ENCODE measurements around the gene TPRA1.
A peak's percentile ranks its signal among the peaks of the same experiment; 100 is the strongest.

TPRA1 gene

GRCh38 chr3:127544192-127544802, 46.2 kb downstream of the TPRA1 start:
- peak; percentile 86 for TF ChIP-seq CTCF (conservative IDR thresholded peaks at IDR 0.05; ENCODE audit: low read depth, low read length)
- no peak overlapping the region for H3K4me3 ChIP-seq (ENCODE audit: low read length)
- no peak for DNase-seq (ENCODE audit: low read depth)

- no peak for DNase-seq (ENCODE audit: low read depth)
- no peak for TF ChIP-seq CTCF (conservative IDR thresholded peaks at IDR 0.05; ENCODE audit: low read depth, low read length)
- no peak overlapping the region for H3K4me3 ChIP-seq (ENCODE audit: low read length)
Observed at GRCh38 chr3:127543441-127543840, 47.1 kb downstream of the TPRA1 start.

GRCh38 chr3:127542441-127542952, 48.0 kb downstream of the TPRA1 start:
- H3K4me3 ChIP-seq (ENCODE audit: low read length): no peak overlapping the region
- TF ChIP-seq CTCF (conservative IDR thresholded peaks at IDR 0.05; ENCODE audit: low read depth, low read length): no peak
- DNase-seq (ENCODE audit: low read depth): no peak

- no peak for TF ChIP-seq CTCF (conservative IDR thresholded peaks at IDR 0.05; ENCODE audit: low read depth, low read length)
- no peak overlapping the region for H3K4me3 ChIP-seq (ENCODE audit: low read length)
- DNase-seq (ENCODE audit: low read depth): no peak
Observed at GRCh38 chr3:127541320-127541719, 49.2 kb downstream of the TPRA1 start.

GRCh38 chr3:127539366-127540060, 51.0 kb downstream of the TPRA1 start:
- H3K4me3 ChIP-seq (ENCODE audit: low read length): no peak overlapping the region
- DNase-seq (ENCODE audit: low read depth): no peak
- no peak for TF ChIP-seq CTCF (conservative IDR thresholded peaks at IDR 0.05; ENCODE audit: low read depth, low read length)

- H3K4me3 ChIP-seq (ENCODE audit: low read length): no peak overlapping the region
- DNase-seq (ENCODE audit: low read depth): no peak
- no peak for TF ChIP-seq CTCF (conservative IDR thresholded peaks at IDR 0.05; ENCODE audit: low read depth, low read length)
Observed at GRCh38 chr3:127538569-127538968, 52.0 kb downstream of the TPRA1 start.

All from retinal pigment epithelial cell (primary cell).